Measurements from ENCODE around the gene HOXD9. TPM values are rescaled to one million over a fixed set of nuclear protein-coding genes. Genes with fewer than 3 reads are reported as not detected.

Gene HOXD9
- polyA plus RNA-seq, 1 of the 3 experiments (the other 2 are of a cell fraction) = 4.8 TPM

DNA sequence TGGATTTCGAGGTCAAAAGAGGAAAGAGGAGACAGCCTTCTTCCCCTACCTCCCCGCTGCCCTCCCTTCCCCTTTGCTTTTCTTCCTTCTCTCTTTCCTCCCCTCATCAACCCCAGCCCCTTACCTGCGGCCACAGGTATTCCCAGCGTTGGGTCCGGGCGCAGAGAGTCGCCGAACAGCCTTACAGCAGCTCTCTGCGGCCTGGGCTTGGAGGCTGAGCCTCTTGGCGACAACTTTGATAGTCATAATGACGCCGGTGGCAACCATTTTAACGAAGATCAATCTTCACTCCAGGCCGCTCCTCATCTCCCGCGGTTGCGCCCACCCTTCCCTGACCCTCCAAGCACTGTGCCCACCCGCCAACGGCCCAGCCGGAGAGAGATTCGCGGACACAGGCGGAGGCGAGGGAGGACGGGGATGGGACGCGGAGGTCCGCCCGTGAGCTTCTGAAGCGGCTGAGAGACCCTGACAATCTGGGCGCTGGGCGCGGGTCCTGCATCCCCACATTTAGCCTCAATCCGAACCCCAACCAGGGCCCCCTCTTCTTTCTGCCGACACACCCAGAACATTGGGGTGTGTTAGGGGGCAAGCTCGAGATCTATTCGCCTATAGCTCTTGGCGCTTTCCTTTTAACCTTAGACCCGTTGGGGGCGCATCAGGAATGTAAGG lies 37.3 kb upstream of the HOXD9 start:
- peak; percentile 42 for DNase-seq
- H4K20me1 ChIP-seq (ENCODE audit: insufficient read depth) = peaks cover 20% of the 10 kb centered on the region; the same call in 1 of the 2 replicates
- H3K9me2 ChIP-seq = no peaks in the 10 kb centered on the region
- H2AFZ ChIP-seq (ENCODE audit: low read depth) = no peak overlapping the region
- no peaks in the 10 kb centered on the region for H3K79me2 ChIP-seq (ENCODE audit: insufficient read depth)
- H3K4me3 ChIP-seq (ENCODE audit: low read depth in 2 of 2, low read length in 1 of 2) = no peak overlapping the region; a peak in 1 of 4 replicates
- H3K36me3 ChIP-seq (replicated peaks in 1 of 2; ENCODE audit: control insufficient read depth in 1 of 2, insufficient read depth in 2 of 2, low read length in 1 of 2) = no peaks in the 10 kb centered on the region
- no peaks in the 10 kb centered on the region for H3K9me3 ChIP-seq
- H3K27me3 ChIP-seq (ENCODE audit: insufficient read depth) = peaks cover 98% of the 10 kb centered on the region
- ChIA-PET CTCF (interaction anchor here (0.6 to 12.1 kb wide), 48 partner anchors 9 to 1388 kb away, joined by 3 to 262 read pairs (median 4); partner anchors contain the start of gene HOXD13), POLR2A (no interaction called here)
- WGBS (ENCODE audit: low lambda C conversion rate) = 11% methylated on average over 36 of the region's 40 CpGs
- peaks cover 0 to 36% of the 10 kb centered on the region in 2 experiments; a peak in 1 of 4 replicates for H3K4me1 ChIP-seq (ENCODE audit: control insufficient read depth in 1 of 2, insufficient read depth in 2 of 2, low read depth in 1 of 2, low read length in 1 of 2)
- H3K9ac ChIP-seq = no peak overlapping the region
- TF ChIP-seq FOXM1 (IDR thresholded peaks at IDR 0.05; ENCODE audit: low read depth) (no peak), ELF1 (IDR thresholded peaks at IDR 0.05) (no peak), RXRA (IDR thresholded peaks at IDR 0.05; ENCODE audit: borderline replicate concordance, low read depth) (no peak), TCF12 (IDR thresholded peaks at IDR 0.05) (no peak), FOSL2 (IDR thresholded peaks at IDR 0.05; ENCODE audit: borderline replicate concordance, low read depth) (no peak), JUND (IDR thresholded peaks at IDR 0.05) (no peak), EZH2phosphoT487 (IDR thresholded peaks at IDR 0.05; ENCODE audit: borderline replicate concordance, low read depth) (no peak; the same call in 1 of the 2 replicates), GATA2 (CRISPR knock-in tag; IDR thresholded peaks at IDR 0.05) (no peak), TEAD4 (IDR thresholded peaks at IDR 0.05; ENCODE audit: borderline replicate concordance, insufficient read depth) (no peak), POLR2AphosphoS5 (IDR thresholded peaks at IDR 0.05; ENCODE audit: low read depth, low read length) (no peak), NRF1 (IDR thresholded peaks at IDR 0.05; ENCODE audit: low read depth, low read length) (no peak)
- TF ChIP-seq, protein P1, sequence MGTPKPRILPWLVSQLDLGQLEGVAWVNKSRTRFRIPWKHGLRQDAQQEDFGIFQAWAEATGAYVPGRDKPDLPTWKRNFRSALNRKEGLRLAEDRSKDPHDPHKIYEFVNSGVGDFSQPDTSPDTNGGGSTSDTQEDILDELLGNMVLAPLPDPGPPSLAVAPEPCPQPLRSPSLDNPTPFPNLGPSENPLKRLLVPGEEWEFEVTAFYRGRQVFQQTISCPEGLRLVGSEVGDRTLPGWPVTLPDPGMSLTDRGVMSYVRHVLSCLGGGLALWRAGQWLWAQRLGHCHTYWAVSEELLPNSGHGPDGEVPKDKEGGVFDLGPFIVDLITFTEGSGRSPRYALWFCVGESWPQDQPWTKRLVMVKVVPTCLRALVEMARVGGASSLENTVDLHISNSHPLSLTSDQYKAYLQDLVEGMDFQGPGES (IDR thresholded peaks at IDR 0.05; ENCODE audit: low read depth, low read length) = no peak
- TF ChIP-seq, protein P2, sequence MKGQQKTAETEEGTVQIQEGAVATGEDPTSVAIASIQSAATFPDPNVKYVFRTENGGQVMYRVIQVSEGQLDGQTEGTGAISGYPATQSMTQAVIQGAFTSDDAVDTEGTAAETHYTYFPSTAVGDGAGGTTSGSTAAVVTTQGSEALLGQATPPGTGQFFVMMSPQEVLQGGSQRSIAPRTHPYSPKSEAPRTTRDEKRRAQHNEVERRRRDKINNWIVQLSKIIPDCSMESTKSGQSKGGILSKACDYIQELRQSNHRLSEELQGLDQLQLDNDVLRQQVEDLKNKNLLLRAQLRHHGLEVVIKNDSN (IDR thresholded peaks at IDR 0.05; ENCODE audit: borderline replicate concordance, low read depth) = no peak
- TF ChIP-seq, protein P3, sequence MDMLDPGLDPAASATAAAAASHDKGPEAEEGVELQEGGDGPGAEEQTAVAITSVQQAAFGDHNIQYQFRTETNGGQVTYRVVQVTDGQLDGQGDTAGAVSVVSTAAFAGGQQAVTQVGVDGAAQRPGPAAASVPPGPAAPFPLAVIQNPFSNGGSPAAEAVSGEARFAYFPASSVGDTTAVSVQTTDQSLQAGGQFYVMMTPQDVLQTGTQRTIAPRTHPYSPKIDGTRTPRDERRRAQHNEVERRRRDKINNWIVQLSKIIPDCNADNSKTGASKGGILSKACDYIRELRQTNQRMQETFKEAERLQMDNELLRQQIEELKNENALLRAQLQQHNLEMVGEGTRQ (IDR thresholded peaks at IDR 0.05; ENCODE audit: borderline replicate concordance, low read depth, low read length) = no peak
- H3F3A ChIP-seq (replicated peaks; ENCODE audit: insufficient read depth) = no peaks in the 10 kb centered on the region
- no peak overlapping the region for H3K4me2 ChIP-seq
- H3K27ac ChIP-seq (ENCODE audit: low read depth in 2 of 2, low read length in 1 of 2) = no peak overlapping the region
